ENCODE data around the gene ETV6. TPM values are rescaled to one million over a fixed set of nuclear protein-coding genes. Genes with fewer than 3 reads are reported as not detected.
A peak's percentile ranks its signal among the peaks of the same experiment; 100 is the strongest.

Gene ETV6
- total RNA-seq, 6 experiments from 2014 or later: 14.6 to 20.5 (median 16.6) TPM

- Mint-ChIP-seq H3K9me3 (no peaks in the 10 kb centered on the region), H3K36me3 (ENCODE audit: low read depth) (peaks cover 34% of the 10 kb centered on the region), H3K27ac (peak overlapping the region; percentile 68), H3K4me1 (ENCODE audit: low read depth) (peaks cover 49% of the 10 kb centered on the region), H3K4me3 (peak overlapping the region; percentile 1; the same call in 1 of the 2 replicates), H3K27me3 (ENCODE audit: insufficient read depth) (no peaks in the 10 kb centered on the region; the same call in 1 of the 2 replicates)
- peak; percentile 60 for DNase-seq
- no peak for TF ChIP-seq CTCF (IDR thresholded peaks at IDR 0.05)
These were observed 236.0 kb downstream of the ETV6 start for GRCh38 chr12:11885261-11886038.

GRCh38 chr12:11886339-11886738 lies 236.9 kb downstream of the ETV6 start:
- no peak for DNase-seq
- peaks cover 27% of the 10 kb centered on the region for H3K36me3 Mint-ChIP-seq (ENCODE audit: low read depth)
- peaks cover 47% of the 10 kb centered on the region for H3K4me1 Mint-ChIP-seq (ENCODE audit: low read depth)
- H3K4me3 Mint-ChIP-seq: no peak overlapping the region
- no peaks in the 10 kb centered on the region for H3K9me3 Mint-ChIP-seq
- H3K27ac Mint-ChIP-seq: no peak overlapping the region
- no peak for TF ChIP-seq CTCF (IDR thresholded peaks at IDR 0.05)
- H3K27me3 Mint-ChIP-seq (ENCODE audit: insufficient read depth): no peaks in the 10 kb centered on the region; the same call in 1 of the 2 replicates

GRCh38 chr12:11888029-11888428 lies 238.6 kb downstream of the ETV6 start:
- no peak for TF ChIP-seq CTCF (IDR thresholded peaks at IDR 0.05)
- no peak overlapping the region for H3K27ac Mint-ChIP-seq
- no peaks in the 10 kb centered on the region; the same call in 1 of the 2 replicates for H3K27me3 Mint-ChIP-seq (ENCODE audit: insufficient read depth)
- H3K4me1 Mint-ChIP-seq (ENCODE audit: low read depth): peaks cover 31% of the 10 kb centered on the region
- no peaks in the 10 kb centered on the region for H3K9me3 Mint-ChIP-seq
- H3K4me3 Mint-ChIP-seq: no peak overlapping the region
- no peak for DNase-seq
- peaks cover 31% of the 10 kb centered on the region for H3K36me3 Mint-ChIP-seq (ENCODE audit: low read depth)

- Mint-ChIP-seq H3K36me3 (ENCODE audit: low read depth) (peaks cover 26% of the 10 kb centered on the region), H3K4me1 (ENCODE audit: low read depth) (peaks cover 3% of the 10 kb centered on the region), H3K27me3 (ENCODE audit: insufficient read depth) (no peaks in the 10 kb centered on the region; the same call in 1 of the 2 replicates), H3K9me3 (no peaks in the 10 kb centered on the region), H3K27ac (no peak overlapping the region), H3K4me3 (no peak overlapping the region)
- no peak for TF ChIP-seq CTCF (IDR thresholded peaks at IDR 0.05)
- no peak for DNase-seq
These were observed 241.9 kb downstream of the ETV6 start for GRCh38 chr12:11891346-11891745.

GRCh38 chr12:11891754-11892386 lies 242.4 kb downstream of the ETV6 start:
- no peaks in the 10 kb centered on the region for H3K4me1 Mint-ChIP-seq (ENCODE audit: low read depth)
- no peaks in the 10 kb centered on the region for H3K9me3 Mint-ChIP-seq
- TF ChIP-seq CTCF (IDR thresholded peaks at IDR 0.05): peak; percentile 59
- peaks cover 2% of the 10 kb centered on the region; the same call in 1 of the 2 replicates for H3K27me3 Mint-ChIP-seq (ENCODE audit: insufficient read depth)
- H3K4me3 Mint-ChIP-seq: no peak overlapping the region
- no peak overlapping the region for H3K27ac Mint-ChIP-seq
- peaks cover 21% of the 10 kb centered on the region for H3K36me3 Mint-ChIP-seq (ENCODE audit: low read depth)
- DNase-seq: no peak

All from HFFc6 (cell line).